ENCODE data around the gene TMEM108. TPM values are rescaled to one million over a fixed set of nuclear protein-coding genes. Genes with fewer than 3 reads are reported as not detected.

Gene TMEM108
- polyA plus RNA-seq, 1 donor (not counting 4 experiments of a cell fraction or from before 2014, with no cell fraction given): not detected

- no peak for FAIRE-seq
- dilution Hi-C loops (cut with MboI; ENCODE audit: extremely low pct_ligation_motif_present, low sequenced_read_pairs): no loop called here
- Histone ChIP-seq H2AFZ (ENCODE audit: control insufficient read depth, low read length) (no peak overlapping the region), H4K20me1 (ENCODE audit: control insufficient read depth, extremely low read depth, insufficient read depth, low read length) (no peaks in the 10 kb centered on the region), H3K36me3 (ENCODE audit: control insufficient read depth in 2 of 2, extremely low read depth in 1 of 2, insufficient read depth in 2 of 2, low read length in 2 of 2) (no peaks in the 10 kb centered on the region), H3K27me3 (ENCODE audit: control insufficient read depth, extremely low read depth, insufficient read depth, low read length) (no peaks in the 10 kb centered on the region), H3K27ac (ENCODE audit: control insufficient read depth, insufficient read depth, low read length) (no peak overlapping the region), H3K4me2 (ENCODE audit: control insufficient read depth, extremely low read depth, insufficient read depth, low read depth, low read length) (no peak overlapping the region), H3K4me3 (ENCODE audit: control insufficient read depth in 2 of 3, extremely low read depth in 1 of 3, insufficient read depth in 2 of 3, low read depth in 1 of 3, low read length in 3 of 3) (no peak overlapping the region), H3K9me3 (ENCODE audit: control insufficient read depth, low read depth, low read length) (no peaks in the 10 kb centered on the region), H3K9me1 (ENCODE audit: control insufficient read depth, extremely low read depth, insufficient read depth, low read length) (no peaks in the 10 kb centered on the region), H3K79me2 (ENCODE audit: control insufficient read depth, insufficient read depth, low read length) (no peaks in the 10 kb centered on the region), H3K9ac (ENCODE audit: control insufficient read depth, extremely low read depth, insufficient read depth, low read length) (no peak overlapping the region), H3K4me1 (ENCODE audit: control insufficient read depth, extremely low read depth, insufficient read depth, low read length) (no peaks in the 10 kb centered on the region)
- DNase-seq (ENCODE audit: low read depth, low spot score): no peak
- no peak for TF ChIP-seq CTCF (optimal IDR thresholded peaks at IDR 0.05 in 1 of 3, IDR thresholded peaks at IDR 0.05 in 1 of 3, conservative IDR thresholded peaks at IDR 0.05 in 1 of 3; ENCODE audit: extremely low read depth in 1 of 3, insufficient read depth in 2 of 3, low read length in 3 of 3)
Measured at GRCh38 chr3:133136114-133137041, 98.2 kb downstream of the TMEM108 start.

GRCh38 chr3:133137042-133137996 is 99.1 kb downstream of the TMEM108 start:
- no peaks in the 10 kb centered on the region for H3K4me1 ChIP-seq (ENCODE audit: control insufficient read depth, extremely low read depth, insufficient read depth, low read length)
- FAIRE-seq (no peak), DNase-seq (ENCODE audit: low read depth, low spot score) (no peak)
- no peak for TF ChIP-seq EZH2 (IDR thresholded peaks at IDR 0.05; ENCODE audit: low read length)
- TF ChIP-seq CTCF (optimal IDR thresholded peaks at IDR 0.05 in 1 of 3, IDR thresholded peaks at IDR 0.05 in 1 of 3, conservative IDR thresholded peaks at IDR 0.05 in 1 of 3; ENCODE audit: extremely low read depth in 1 of 3, insufficient read depth in 2 of 3, low read length in 3 of 3): no peak
- no peak overlapping the region for H2AFZ ChIP-seq (ENCODE audit: control insufficient read depth, low read length)
- dilution Hi-C loops (cut with MboI; ENCODE audit: extremely low pct_ligation_motif_present, low sequenced_read_pairs): no loop called here
- no peak overlapping the region for H3K27ac ChIP-seq (ENCODE audit: control insufficient read depth, insufficient read depth, low read length)
- H3K9me1 ChIP-seq (ENCODE audit: control insufficient read depth, extremely low read depth, insufficient read depth, low read length): no peaks in the 10 kb centered on the region
- no peaks in the 10 kb centered on the region for H4K20me1 ChIP-seq (ENCODE audit: control insufficient read depth, extremely low read depth, insufficient read depth, low read length)
- no peak overlapping the region for H3K4me3 ChIP-seq (ENCODE audit: control insufficient read depth in 2 of 3, extremely low read depth in 1 of 3, insufficient read depth in 2 of 3, low read depth in 1 of 3, low read length in 3 of 3)
- no peaks in the 10 kb centered on the region for H3K79me2 ChIP-seq (ENCODE audit: control insufficient read depth, insufficient read depth, low read length)
- no peaks in the 10 kb centered on the region for H3K27me3 ChIP-seq (ENCODE audit: control insufficient read depth, extremely low read depth, insufficient read depth, low read length)
- H3K9me3 ChIP-seq (ENCODE audit: control insufficient read depth, low read depth, low read length): no peaks in the 10 kb centered on the region
- H3K4me2 ChIP-seq (ENCODE audit: control insufficient read depth, extremely low read depth, insufficient read depth, low read depth, low read length): no peak overlapping the region
- H3K9ac ChIP-seq (ENCODE audit: control insufficient read depth, extremely low read depth, insufficient read depth, low read length): no peak overlapping the region
- H3K36me3 ChIP-seq (ENCODE audit: control insufficient read depth in 2 of 2, extremely low read depth in 1 of 2, insufficient read depth in 2 of 2, low read length in 2 of 2): no peaks in the 10 kb centered on the region

Data from keratinocyte (primary cell).